HG02840 (cell line): ENCODE data around the gene PLB1.

Experiments used
- ATAC-seq: cut with Tn5 transposase; IDR thresholded peaks from one replicate; pipeline ENCODE4 v1.9.1; 2021; ENCODE audit warnings: mild to moderate bottlenecking, moderate library complexity, moderate number of reproducible peaks; ENCODE audit not compliant: unreplicated experiment, low FRiP score

Gene PLB1

DNA sequence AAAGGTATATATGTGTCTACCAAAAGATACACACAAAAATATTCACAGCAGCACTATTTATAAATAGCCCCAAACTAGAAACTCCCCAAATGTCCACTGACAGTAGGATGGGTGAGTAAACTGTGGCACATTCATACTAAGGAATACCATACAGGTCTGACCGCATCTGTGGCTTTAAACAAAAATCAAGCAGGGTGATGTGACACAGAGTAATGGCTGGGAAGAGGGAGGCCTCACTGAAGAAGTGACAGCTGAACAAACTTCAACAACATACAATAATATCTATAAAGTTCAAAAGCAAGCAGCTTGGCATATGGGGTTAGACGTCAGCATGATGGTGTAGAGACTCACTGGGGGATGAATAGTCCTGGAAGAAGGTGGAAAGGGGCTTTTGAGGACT lies 140.6 kb downstream of the PLB1 start:
- no peak for ATAC-seq

- ATAC-seq: no peak
Measured at GRCh38 chr2:28637066-28638047, 141.5 kb downstream of the PLB1 start.

GRCh38 chr2:28638102-28638501 lies 142.2 kb downstream of the PLB1 start:
- no peak for ATAC-seq

- ATAC-seq: no peak
Measured at GRCh38 chr2:28639092-28639691, 143.3 kb downstream of the PLB1 start.

DNA sequence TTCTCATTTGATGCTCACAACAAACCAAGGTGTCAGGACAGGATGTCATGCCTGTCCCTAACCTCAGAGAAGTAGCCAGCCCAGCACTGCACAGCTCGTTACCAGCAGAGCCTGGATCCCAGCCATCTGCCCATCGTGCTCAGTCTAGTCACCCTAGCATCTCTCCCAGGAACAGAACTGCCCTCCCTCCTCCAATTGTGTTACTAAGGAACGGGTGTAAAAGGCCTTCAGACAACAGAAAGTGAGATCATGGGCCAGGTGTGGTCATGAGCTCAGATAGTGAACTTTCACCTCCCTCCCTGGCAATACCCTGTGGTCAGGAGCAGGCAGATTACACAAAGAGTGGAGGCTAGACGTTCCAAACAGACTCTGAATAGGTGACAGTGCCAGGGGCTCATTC lies 144.0 kb downstream of the PLB1 start:
- ATAC-seq: no peak

GRCh38 chr2:28640260-28640907 lies 144.5 kb downstream of the PLB1 start:
- no peak for ATAC-seq

- ATAC-seq: no peak
Measured at GRCh38 chr2:28640908-28641300, 145.0 kb downstream of the PLB1 start.

DNA sequence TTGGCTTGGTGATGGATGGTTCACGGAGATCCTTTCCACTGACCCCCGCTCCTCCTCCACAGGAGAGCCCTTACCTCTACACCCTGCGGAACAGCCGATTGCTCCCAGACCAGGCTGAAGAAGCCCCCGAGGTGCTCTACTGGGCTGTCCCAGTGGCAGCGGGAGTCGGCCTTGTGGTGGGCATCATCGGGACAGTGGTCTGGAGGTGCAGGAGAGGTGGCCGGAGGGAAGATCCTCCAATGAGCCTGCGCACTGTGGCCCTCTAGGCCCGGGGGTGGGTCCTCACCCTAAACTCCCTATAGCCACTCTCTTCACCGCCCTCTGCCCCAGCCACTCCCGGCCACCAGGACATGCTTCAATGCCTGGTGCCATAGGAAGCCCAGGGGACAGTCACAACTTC lies 146.9 kb downstream of the PLB1 start:
- ATAC-seq: no peak

DNA sequence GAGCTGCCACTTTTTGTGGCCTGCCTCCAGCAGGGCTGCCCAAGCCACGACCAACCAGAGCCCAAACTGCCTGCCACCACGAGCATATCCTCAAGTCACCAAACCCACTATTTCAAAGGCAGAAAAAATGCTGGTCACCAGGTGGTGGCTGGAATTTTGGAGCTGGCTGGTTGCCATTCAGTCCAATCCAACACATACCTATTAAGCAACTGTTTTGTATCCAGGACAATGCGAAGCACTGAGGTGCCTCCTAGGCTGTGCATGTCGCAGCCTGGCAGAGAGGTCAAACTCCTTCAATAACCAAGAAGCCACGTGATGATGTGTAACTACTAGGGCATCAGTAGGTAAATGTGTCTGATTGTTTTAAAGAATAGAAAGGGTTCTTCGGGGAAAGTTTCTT lies 147.5 kb downstream of the PLB1 start:
- ATAC-seq: no peak

GRCh38 chr2:28643911-28644334 lies 148.1 kb downstream of the PLB1 start:
- no peak for ATAC-seq

DNA sequence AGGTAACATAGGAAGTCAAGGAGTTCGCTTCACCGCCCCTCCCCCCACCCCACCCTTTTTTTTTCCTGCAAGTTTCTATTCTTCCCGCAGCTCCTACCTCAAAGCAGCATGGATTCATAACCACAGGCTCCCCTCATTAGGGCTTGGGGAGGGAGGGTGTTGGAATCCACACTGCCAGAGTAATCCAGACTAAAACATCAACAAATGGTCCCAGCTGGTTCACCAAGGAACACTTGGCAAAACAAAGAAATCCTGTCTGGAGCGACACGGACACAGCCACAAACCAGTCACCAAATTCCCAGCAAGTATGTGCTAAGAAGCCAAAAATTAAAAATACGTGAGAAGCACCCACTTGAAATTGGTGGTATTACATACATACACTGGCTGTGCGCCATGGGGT lies 148.9 kb downstream of the PLB1 start:
- ATAC-seq: no peak

DNA sequence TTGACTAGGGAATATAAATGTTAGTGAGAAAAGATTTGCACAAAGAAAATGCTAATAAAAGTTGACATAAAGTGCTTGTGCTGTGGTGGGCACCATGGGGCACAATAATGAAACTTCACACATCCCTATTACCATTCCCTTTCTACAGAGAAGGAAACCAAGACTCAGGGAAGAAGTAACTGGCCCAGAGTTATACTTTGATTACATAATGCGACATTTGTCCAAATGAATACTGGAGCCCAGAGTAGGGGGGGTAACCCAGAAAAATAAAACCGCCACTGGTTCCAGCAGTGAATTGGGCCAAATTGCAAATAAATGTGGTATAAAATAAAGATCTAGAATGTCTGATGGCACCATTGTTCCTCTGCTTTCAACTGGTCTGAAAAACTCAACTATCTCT lies 149.7 kb downstream of the PLB1 start:
- no peak for ATAC-seq

DNA sequence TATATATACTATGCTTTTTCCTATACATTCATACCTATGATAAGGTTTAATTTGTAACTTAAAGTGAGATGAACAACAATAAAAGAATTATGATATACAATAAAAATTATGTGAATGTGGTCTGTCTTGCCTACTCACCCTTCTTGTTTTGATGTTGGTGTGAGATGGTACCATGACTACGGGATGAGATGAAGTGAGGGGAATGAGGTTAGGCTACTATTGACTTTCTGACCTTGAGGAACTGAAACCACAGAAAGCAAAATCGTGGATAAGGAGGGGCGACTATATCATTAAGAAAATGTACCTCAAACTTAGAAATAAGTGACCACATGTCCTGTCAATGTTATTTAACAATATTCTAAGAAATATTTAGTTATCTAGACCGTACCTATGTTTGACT lies 151.8 kb downstream of the PLB1 start:
- ATAC-seq: no peak

DNA sequence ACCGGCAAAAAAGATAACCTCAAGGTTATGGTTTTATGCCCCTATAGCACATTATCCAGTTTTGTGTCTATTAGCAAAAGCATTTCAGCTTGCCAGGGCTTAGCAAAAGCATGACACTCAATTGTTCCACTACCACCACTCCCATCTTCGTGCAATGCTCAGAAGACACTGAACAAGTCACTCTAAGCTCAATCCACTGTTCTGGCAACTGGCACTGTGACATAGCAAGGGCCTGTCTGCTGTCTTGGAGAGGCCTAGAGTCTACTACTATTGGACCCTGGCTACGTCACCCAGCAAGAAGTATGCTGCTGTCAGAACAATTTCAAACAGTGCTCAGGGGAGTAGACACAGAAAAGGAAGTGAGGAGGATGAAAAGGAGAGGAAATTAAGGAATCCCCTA lies 152.3 kb downstream of the PLB1 start:
- ATAC-seq: no peak

- no peak for ATAC-seq
Measured at GRCh38 chr2:28648671-28649395, 153.0 kb downstream of the PLB1 start.

DNA sequence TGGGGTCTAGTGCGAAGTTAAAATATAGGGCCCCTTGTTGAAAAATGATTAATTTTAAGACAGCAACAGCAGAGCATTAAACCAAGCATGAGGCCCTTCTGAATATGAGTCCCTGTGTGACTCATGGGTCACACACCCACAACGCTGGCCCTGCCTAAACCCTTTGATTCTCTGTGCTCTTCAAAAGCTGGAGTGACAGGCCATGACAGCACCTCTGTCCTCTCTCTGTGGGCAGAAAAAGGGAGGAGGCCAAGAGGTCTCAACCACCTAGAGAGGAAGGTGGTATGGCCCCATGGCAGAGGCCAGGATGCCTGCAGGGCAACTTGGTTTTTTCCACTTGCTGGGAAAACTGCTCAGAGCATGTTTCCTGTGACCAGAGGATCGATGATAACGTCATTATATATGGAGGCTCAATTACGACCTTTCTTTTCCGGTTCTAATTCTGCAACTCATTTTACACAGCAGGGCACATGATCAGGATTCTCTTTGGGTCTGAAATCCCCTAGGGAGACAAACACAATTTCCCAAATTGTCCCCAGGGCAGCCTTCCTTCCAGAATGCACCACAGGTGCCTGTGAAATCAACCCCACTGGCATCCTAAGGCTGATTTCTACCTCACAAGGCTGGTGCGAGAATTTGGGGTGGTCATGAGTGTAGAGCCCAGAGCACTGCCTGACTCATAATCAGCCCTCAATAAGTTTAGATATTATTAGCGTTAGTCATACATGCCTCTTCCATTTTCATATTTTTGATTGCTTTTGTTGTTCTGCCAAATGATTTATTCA lies 153.8 kb downstream of the PLB1 start:
- no peak for ATAC-seq

- no peak for ATAC-seq
Measured at GRCh38 chr2:28650266-28650584, 154.4 kb downstream of the PLB1 start.

DNA sequence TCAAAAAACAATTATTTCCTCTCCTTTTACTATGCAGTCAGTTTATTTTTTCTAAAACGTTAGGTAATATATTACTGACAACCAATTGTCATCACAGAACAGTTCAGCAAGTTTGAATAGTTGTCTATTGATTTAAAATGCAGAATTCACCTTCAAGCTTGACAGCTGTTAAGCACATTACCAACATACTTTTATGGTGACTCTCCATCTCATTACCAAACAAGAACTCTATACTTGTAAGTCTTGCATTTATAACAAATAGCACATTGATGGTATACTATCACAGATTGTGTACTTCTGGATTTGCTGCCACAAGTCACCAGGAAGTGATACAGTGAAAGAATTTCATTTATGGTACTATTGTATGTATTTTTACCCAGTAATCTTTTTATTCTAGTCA lies 156.4 kb downstream of the PLB1 start:
- ATAC-seq: no peak

DNA sequence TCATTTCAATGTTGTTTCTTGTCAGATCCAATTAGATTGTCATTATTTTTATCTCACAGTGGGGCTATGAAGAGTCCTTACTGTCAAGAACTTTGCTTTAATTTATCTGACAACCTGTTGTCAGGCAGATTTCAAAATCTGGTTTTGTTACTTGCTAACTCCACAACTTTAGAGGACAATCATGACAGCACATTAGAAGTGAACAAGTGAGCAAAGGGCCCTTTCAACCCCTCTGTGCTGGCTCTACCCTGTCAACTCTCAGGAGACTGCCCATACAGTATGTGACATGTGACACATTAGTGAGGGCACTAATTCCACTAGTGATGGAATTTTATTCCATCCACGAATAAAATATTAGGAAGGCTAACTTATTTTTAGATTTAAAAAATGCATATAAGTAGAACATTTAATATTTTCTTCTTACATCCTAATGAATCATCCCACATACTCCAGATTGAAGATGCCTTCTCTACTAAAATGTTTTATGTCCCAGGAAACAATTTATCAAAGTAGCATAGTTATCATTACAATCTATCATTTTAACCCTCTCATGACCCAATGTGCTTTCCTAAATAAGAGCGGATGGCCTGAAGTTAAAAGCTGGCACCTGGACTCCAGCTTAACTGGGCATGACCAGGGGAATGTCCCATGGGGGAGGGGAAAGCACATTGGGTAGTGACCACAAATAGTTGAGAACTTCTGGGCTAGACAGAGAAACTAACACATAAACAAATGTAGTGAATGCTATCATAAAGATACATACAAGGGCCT lies 158.2 kb downstream of the PLB1 start:
- ATAC-seq: no peak
